Left renal pelvis (tissue), 4 donors: ENCODE results near the gene ALG5. TPM values are rescaled to one million over a fixed set of nuclear protein-coding genes. Genes with fewer than 3 reads are reported as not detected.

Experiments
- DNase-seq, 4 donors: peaks; one replicate each; pipeline ENCODE4 v3.0.0-alpha.2; 2013; ENCODE audit warnings: low read depth in 4 of 4, low spot score in 3 of 4
- polyA plus RNA-seq, 4 donors: library from polyadenylated mRNA; unstranded; fragments of 120-200 nt; gene quantifications; one replicate each; pipeline ENCODE4 v1.2.1, GENCODE V29; 2013; ENCODE audit not compliant: insufficient read length in 4 of 4

ALG5 gene
- polyA plus RNA-seq, 4 donors, result 40.0 to 67.2 (median 56.7) TPM

- DNase-seq, result no peak
These were observed 80.7 kb downstream of the ALG5 start for GRCh38 chr13:36918246-36919131.

GRCh38 chr13:36917311-36917710 is 81.8 kb downstream of the ALG5 start:
- peak in 1 of 4 donors; percentile 50 for DNase-seq

- no peak for DNase-seq
These were observed 83.1 kb downstream of the ALG5 start for GRCh38 chr13:36915896-36916640.

DNA sequence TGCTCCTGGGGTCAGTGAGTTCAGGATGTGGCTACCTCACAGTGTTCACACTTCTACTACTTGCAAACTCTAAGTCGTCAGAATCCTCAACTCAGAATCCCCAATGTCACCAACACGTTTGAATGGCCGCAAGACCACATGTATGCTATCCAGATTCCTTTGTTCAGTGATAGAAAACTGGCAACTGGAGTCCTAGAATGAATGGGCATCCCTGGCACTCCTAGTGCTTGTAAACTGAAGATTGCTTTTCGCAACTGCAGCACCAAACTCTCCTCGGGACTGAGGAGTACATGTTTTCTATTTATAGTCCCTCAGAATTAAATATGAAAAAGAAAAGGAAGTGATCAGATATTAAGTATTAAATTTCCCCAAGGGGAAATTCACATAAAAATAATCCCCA is 84.0 kb downstream of the ALG5 start:
- DNase-seq, result no peak

DNA sequence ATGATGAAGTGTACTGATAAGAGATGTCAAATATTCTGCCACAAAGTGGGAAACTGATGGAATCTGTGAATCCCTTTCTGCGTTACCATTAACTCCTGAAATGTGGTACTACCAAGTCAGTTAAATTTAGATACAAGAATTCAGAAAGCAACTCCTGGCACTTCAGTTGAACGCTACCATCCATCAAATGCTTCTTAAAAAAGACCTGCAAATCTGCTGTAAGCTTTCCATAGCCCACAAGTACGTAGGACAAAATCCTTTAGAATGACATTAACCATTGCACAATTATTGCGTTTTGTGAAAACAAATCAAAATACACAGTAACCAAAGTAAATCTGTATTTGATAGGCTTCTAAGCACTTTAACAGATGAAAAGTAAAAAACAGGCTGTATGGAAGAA is 84.5 kb downstream of the ALG5 start:
- no peak for DNase-seq

GRCh38 chr13:36913463-36913862 is 85.7 kb downstream of the ALG5 start:
- DNase-seq, result no peak

DNA sequence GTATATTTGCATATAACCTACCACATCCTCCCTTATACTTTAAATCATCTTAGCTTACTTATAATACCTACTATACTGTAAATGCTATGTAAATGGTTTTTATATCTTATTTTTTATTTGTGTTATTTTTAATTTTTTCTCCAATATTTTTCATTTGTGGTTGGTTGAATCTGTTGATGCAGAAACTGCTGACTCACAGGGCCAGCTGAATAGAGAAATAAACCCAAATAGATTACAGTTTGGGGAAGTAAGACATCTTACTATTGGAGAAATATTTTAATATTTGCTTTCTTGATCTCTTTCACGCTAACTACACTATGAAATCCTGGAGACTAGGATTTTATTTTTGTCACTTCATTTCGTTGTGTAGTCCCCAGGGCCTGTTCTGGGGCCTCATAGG is 86.2 kb downstream of the ALG5 start:
- DNase-seq, result no peak

DNA sequence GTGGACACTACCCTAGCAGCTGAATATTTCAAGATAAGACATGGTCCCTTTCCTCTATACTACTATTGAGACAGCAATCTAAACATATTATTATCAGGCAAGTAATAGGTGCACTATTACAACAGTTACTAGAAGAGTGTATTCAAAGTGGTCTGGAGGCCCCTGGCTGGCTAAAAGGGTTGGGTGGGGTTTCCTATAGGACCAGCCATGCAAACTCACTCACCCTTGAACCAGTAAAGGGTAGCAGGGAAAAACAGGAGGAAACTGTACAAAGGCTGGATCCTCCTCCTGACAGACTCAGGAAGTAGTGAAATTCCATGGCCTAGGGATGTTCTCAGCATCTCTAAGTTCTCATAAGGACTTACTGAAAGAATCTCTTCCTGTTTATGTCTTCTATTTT is 86.8 kb downstream of the ALG5 start:
- no peak for DNase-seq

DNA sequence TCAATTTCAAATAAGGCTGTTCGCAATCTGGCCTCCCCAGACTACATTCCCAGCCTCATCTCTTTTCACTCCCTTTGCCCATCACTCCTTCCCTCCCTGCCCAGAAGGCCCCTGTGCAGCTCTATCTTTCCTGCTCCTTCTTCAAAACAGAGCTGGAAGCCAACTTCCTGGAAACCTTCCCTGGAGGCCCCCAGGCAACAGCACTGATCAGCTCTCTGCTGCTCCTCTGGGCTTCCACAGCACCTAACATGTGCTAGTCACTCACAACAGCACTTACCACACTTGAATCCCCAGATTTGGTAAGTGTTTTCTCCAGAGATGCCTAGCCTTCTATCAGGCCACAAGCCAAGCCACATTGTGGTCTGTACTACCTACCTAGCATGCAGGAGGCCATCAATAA is 88.6 kb downstream of the ALG5 start:
- DNase-seq, result no peak

DNA sequence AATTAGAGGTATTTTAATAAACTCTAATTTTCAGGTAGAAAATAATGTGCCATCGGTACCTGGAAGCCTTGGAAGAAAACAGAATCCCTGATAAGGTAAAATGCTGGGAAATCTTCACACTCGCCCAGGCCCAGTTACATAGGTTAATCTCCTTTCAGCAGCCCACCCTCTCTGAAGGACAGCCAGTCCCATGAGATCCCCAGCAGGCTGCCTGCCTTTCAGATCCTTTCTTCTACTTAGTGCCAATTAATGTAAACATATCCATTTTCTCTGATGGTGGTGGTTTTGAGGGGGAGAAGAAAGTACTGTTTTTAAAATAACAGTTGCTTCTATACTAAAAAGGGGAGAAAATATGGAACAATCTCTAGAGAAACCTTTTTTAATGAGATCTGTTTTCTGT is 91.3 kb downstream of the ALG5 start:
- DNase-seq, result no peak

- DNase-seq, result no peak
These were observed 91.9 kb downstream of the ALG5 start for GRCh38 chr13:36907266-36907665.

DNA sequence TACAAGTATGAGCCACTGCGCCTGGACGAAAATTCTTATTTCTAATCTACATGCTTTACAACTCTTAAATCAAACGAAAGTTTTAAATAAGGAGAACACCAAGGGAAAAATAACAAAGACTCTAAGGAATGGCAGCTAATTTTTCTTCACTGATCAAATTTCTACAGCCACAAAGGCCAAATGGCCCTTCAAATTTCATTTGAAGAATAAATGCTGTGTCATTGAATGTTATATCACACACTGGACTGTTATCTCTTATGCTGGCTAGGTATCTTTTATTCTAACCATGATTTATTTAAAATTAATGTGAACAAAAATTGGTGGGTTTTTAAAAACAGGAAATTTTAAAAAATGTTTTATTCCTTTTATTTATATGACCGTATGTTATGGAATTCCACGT is 93.2 kb downstream of the ALG5 start:
- no peak for DNase-seq

DNA sequence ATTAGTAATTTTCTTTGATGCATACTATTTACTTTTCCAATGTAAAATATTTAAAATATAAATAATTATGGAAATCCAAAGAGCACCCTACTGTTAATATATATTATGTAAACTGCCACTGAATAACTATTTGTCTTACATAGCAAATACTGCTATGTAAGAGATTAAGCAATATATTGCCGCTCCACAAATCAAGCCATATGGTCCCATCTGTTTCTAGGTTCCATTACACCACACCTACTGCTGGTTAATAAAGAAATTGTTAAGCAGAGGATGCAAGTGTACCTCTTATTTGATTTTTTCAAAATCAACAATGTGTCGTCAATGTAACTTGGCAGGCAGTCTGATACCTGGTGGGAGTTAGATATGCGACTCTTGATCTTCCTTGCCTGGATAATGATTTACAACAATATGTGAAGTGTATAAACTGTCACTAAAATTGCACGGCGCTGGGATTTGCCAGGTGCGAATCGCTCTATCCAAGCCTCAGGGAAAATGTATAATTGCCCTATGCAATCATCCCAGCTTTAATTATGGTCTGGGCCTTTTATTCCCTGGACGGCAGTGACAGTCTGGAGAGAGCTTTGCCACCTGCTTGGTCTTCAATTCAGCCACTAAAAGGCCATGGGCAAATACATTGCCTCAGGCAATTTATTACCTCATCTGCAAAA is 95.1 kb downstream of the ALG5 start:
- DNase-seq, result no peak

Other genes with a start within 250 kb of the ALG5 start
- gene RFXAP, start 180.1 kb downstream of the ALG5 start, polyA plus RNA-seq, result 10 to 100 TPM; 14.5 to 28.4 (median 17.8) TPM
- 10 to 100 TPM; 27.3 to 33.7 (median 32.8) TPM for gene SMAD9, start 79.1 kb downstream of the ALG5 start, polyA plus RNA-seq
- gene EXOSC8, start 1.4 kb upstream of the ALG5 start, polyA plus RNA-seq, result 10 to 100 TPM; 64.8 to 82.1 (median 70.5) TPM
- 100 to 1,000 TPM in 1 of 4 donors, 10 to 100 TPM in 3; 90.2 to 116 (median 97.9) TPM for gene SUPT20H, start 60.3 kb upstream of the ALG5 start, polyA plus RNA-seq
- gene CSNK1A1L, start 106.3 kb upstream of the ALG5 start, polyA plus RNA-seq, result under 1 TPM; 0.07 to 0.21 (median 0.15) TPM